MG63 (cell line): Measurements from ENCODE around the gene FAM234B. TPM values are rescaled to one million over a fixed set of nuclear protein-coding genes. Genes with fewer than 3 reads are reported as not detected.
"Not testable (repeated sequence)": the region's sequence is repeated elsewhere in the genome, so short reads cannot be mapped to it uniquely, and the experiment has no call there.

ENCODE experiments used
- DNase-seq: peaks from one replicate; pipeline ENCODE4 v3.0.0-alpha.2; 2020
- H3K27me3 ChIP-seq: fragments of 250-450 bp; sonication (Bioruptor Pico); 2 replicates; pipeline ENCODE4 v1.5.1; 2020; ENCODE audit warnings: mild to moderate bottlenecking, moderate library complexity
- H3K36me3 ChIP-seq: fragments of 250-450 bp; sonication (Bioruptor Pico); 2 replicates; pipeline ENCODE4 v1.5.1; 2020; ENCODE audit warnings: mild to moderate bottlenecking, moderate library complexity
- H3K4me3 ChIP-seq: fragments of 250-450 bp; sonication (Bioruptor Pico); 2 replicates; pipeline ENCODE4 v1.5.1; 2020; ENCODE audit warnings: mild to moderate bottlenecking, moderate library complexity
- H3K9me3 ChIP-seq: fragments of 250-450 bp; sonication (Bioruptor Pico); 2 replicates; pipeline ENCODE4 v1.5.1; 2020; ENCODE audit warnings: mild to moderate bottlenecking, moderate library complexity
- total RNA-seq: library from RNA; depleted of rRNA; stranded (reverse); fragments of >200 nt; shearing (Covaris generic); gene quantifications from 2 replicates; pipeline ENCODE4 v1.2.3, GENCODE V29; 2014; ENCODE audit warnings: low replicate concordance

The FAM234B gene
- total RNA-seq, 1 experiment from 2014 or later: 2.4 TPM

DNA sequence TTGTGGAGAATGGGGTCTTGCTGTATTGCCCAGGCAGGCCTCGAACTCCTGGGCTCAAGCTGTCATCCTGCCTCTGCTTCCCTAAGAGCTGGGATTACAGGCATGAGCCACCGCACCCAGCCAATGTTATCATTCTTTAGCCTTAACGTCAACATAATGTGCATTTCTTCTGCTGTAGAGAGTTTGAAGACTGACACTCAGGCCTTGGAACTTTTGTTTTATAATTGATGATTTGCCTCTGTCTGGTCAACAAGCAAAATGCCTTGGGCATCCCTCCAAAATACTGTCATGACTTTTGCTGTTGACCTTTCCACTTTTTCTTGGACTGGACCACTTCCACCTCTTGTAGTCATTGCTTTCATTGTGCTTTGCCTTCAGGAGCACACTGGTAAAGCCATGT, 29.0 kb downstream of the FAM234B start:
- DNase-seq: no peak
- H3K4me3 ChIP-seq: no peak overlapping the region

DNA sequence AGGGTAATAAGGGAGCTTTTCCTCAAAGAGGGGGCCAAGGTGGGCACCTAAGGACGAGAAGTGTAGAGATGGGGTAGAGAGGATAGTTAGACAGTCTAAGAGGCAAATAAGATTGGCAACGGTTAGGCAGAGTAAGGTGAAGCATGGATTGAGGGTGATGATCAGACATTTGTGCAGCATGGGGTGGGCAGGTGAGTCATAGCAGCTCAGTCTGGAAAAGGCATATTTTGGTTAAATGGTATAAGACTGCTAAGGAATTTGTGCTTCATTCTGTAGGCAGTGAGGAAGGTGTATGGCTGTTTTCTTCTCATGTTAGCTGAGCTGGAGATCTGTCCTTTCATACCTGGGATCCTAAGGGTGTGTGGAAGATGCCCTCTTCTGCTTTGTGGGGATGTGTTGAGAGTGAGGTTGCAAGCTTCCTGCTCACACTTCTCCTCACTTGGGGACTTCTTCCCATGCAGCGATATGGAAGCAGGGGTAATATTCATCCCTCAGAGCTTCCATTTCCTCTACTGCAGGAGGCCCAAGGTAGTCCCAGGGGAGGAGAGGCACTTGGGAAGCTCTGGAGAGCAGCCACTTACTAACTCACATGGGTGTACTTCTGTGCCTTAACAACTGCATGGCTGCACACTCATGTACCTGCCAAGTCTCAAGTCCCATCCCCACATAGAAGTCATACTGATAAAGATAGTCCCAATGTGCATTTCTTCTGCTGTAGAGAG, 30.4 kb downstream of the FAM234B start:
- H3K27me3 ChIP-seq: no peaks in the 10 kb centered on the region
- H3K4me3 ChIP-seq: no peak overlapping the region
- no peaks in the 10 kb centered on the region for H3K9me3 ChIP-seq
- H3K36me3 ChIP-seq: no peaks in the 10 kb centered on the region
- no peak for DNase-seq

More for the DNA sequence above, 29.0 kb downstream of the FAM234B start:
- no peaks in the 10 kb centered on the region for H3K9me3 ChIP-seq
- H3K36me3 ChIP-seq: no peaks in the 10 kb centered on the region
- H3K27me3 ChIP-seq: no peaks in the 10 kb centered on the region

DNA sequence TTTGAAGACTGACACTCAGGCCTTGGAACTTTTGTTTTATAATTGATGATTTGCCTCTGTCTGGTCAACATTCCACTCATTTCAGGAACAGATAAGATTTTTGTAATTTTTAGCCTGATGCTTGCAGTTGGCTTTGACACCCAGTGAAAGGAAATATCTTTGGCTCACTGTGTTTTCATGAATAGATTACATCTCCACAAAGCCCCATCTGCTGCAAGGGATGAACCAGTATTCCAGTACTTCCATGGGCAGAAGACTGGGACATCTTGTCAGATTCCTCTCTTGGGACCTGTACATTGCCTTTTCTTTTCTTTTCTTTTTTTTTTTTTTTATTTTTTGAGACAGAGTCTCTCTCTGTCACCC, 30.9 kb downstream of the FAM234B start:
- Histone ChIP-seq H3K4me3 (no peak overlapping the region), H3K27me3 (no peaks in the 10 kb centered on the region), H3K36me3 (no peaks in the 10 kb centered on the region), H3K9me3 (no peaks in the 10 kb centered on the region)
- no peak for DNase-seq

GRCh38 chr12:13075786-13076570, 31.8 kb downstream of the FAM234B start:
- DNase-seq: no peak
- no peaks in the 10 kb centered on the region for H3K9me3 ChIP-seq
- no peaks in the 10 kb centered on the region for H3K27me3 ChIP-seq
- no peaks in the 10 kb centered on the region for H3K36me3 ChIP-seq
- no peak overlapping the region for H3K4me3 ChIP-seq

DNA sequence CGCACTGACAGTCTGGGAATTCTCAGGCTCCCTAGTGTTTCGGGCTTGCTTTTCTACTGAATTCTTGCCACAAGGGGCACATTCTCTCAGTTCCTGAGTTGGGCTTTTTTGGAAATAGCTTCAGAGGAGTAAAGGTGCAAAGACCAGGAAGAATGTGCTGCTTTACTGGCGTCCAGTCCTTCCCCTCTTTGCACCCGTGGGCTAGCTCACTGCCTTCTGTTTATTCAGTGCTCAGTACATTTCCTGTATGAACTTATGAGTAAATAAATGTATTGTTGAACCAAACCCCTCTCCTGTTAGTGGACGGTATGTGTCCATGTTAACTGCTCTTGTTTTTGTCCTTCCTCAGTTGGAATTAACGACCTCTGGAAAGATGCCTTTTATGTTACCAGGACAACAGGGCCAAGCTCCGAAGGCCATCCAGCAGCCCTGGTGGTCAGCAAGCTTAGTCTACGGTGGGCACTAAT, 35.3 kb downstream of the FAM234B start:
- no peak for DNase-seq
- Histone ChIP-seq H3K36me3 (no peaks in the 10 kb centered on the region), H3K27me3 (no peaks in the 10 kb centered on the region), H3K4me3 (no peak overlapping the region), H3K9me3 (no peaks in the 10 kb centered on the region; the same call in 1 of the 2 replicates)

- no peaks in the 10 kb centered on the region for H3K27me3 ChIP-seq
These were observed 36.1 kb downstream of the FAM234B start for GRCh38 chr12:13080266-13080665.

DNA sequence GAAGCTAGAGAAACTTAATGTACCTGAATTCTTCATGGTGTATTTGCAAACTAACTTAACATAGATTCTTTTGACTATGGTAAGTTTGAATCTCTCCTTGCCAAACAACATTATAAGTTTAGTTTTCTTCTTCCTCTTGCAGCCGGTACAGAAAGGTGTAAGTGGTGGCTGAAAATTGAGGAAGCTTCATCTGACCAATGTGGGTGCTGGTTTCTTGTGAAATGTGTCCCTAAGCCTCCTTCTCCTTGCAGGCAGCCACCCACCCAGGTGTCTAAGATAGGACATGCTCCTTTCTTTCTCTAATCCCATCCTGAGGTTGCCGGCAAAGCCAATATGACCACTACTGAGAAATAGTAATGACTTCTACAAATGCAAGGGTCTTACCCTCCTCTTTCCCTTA, 38.7 kb downstream of the FAM234B start:
- Histone ChIP-seq H3K4me3 (no peak overlapping the region), H3K9me3 (no peaks in the 10 kb centered on the region; the same call in 1 of the 2 replicates), H3K27me3 (no peaks in the 10 kb centered on the region), H3K36me3 (no peaks in the 10 kb centered on the region)
- no peak for DNase-seq

More at GRCh38 chr12:13080266-13080665, 36.1 kb downstream of the FAM234B start:
- no peak overlapping the region for H3K4me3 ChIP-seq
- no peaks in the 10 kb centered on the region for H3K36me3 ChIP-seq
- no peaks in the 10 kb centered on the region; the same call in 1 of the 2 replicates for H3K9me3 ChIP-seq
- no peak for DNase-seq

GRCh38 chr12:13083638-13084037, 39.5 kb downstream of the FAM234B start:
- H3K4me3 ChIP-seq, H3K27me3 ChIP-seq, DNase-seq, H3K36me3 ChIP-seq, H3K9me3 ChIP-seq: not testable (repeated sequence)

GRCh38 chr12:13084898-13085640, 40.9 kb downstream of the FAM234B start:
- Histone ChIP-seq H3K27me3 (no peaks in the 10 kb centered on the region), H3K9me3 (no peaks in the 10 kb centered on the region; the same call in 1 of the 2 replicates), H3K4me3 (no peak overlapping the region), H3K36me3 (no peaks in the 10 kb centered on the region)
- DNase-seq: no peak

DNA sequence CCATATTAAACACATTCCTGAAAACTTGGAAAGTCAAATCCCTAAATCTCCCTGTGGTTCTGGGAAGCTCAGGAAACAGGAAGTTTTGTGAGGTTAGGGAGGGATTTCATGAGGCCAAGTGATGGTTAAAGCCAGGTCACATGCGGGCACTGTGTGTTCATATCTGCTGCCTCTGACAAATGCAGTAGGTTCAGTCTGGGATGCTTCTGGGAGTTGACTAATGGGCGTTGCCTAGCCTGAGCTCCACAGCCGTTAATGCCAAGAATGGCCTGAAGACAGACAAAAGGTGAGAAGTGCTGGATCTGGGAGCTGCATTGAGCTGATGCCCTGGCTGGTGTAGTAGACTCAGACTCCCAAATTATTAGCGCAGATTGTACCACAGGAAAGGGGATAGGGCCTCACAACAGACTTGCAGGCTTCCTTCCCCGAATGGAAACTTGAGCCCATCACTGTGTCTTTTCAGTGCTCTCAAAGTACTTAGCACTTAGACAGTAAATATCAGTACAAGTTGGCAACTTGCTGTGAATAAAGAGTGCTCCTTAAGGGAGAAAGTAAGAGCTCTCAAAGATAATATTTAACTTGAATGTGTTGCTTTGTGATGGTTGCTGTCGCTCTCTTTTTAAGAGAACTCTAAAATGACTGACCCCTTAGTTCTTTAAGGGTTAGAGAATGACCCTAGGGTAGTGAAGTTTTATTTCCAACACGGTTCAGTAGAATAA, 41.9 kb downstream of the FAM234B start:
- Histone ChIP-seq H3K4me3 (no peak overlapping the region), H3K36me3 (no peaks in the 10 kb centered on the region), H3K9me3 (no peaks in the 10 kb centered on the region; the same call in 1 of the 2 replicates), H3K27me3 (no peaks in the 10 kb centered on the region)
- no peak for DNase-seq

DNA sequence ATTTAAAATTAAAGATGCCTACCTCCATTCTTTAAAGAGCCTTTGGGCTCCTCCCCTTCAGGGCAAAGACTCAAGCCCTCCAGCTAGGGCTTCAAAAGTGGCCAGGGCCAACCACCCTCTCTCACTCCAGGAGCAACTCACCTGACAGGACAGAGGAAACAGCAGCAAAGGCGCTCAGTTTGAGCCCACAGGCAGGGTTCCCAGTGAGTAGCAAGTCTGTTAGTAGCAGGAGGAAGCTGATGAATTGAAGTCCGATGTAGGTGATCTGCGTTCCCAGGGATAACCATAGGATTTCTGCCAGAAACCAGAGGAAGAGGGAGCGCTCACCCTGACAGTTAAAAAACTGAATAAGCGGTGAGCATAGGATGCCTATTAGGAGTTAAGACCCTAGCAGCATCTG, 43.6 kb downstream of the FAM234B start:
- H3K9me3 ChIP-seq: no peaks in the 10 kb centered on the region; the same call in 1 of the 2 replicates
- H3K27me3 ChIP-seq: no peaks in the 10 kb centered on the region
- no peaks in the 10 kb centered on the region for H3K36me3 ChIP-seq
- H3K4me3 ChIP-seq: no peak overlapping the region
- DNase-seq: no peak

GRCh38 chr12:13088496-13088895, 44.3 kb downstream of the FAM234B start:
- H3K4me3 ChIP-seq: no peak overlapping the region

DNA sequence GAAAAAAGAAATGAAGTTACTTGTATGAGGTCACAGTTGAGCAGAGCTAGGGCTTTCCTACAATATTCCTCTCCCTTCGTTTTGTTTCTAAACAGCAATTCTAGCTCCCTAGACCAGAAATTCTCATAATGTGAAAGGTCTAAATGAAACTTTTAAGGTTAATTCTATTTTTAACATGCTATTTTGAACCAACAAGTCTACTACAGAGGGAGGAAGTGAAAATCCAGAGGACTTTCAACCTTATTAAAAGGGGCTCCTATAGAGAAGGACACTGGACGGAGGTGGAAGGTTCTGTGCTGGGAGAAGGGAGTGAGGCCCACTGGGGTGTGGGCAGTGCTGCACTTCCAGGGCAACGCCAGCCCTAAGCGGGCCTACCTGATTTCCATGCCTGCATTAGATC, 45.9 kb downstream of the FAM234B start:
- Histone ChIP-seq H3K27me3 (no peaks in the 10 kb centered on the region), H3K4me3 (no peak overlapping the region), H3K36me3 (no peaks in the 10 kb centered on the region), H3K9me3 (no peaks in the 10 kb centered on the region)
- no peak for DNase-seq

More at GRCh38 chr12:13088496-13088895, 44.3 kb downstream of the FAM234B start:
- no peak for DNase-seq
- Histone ChIP-seq H3K36me3 (no peaks in the 10 kb centered on the region), H3K9me3 (no peaks in the 10 kb centered on the region; the same call in 1 of the 2 replicates), H3K27me3 (no peaks in the 10 kb centered on the region)

DNA sequence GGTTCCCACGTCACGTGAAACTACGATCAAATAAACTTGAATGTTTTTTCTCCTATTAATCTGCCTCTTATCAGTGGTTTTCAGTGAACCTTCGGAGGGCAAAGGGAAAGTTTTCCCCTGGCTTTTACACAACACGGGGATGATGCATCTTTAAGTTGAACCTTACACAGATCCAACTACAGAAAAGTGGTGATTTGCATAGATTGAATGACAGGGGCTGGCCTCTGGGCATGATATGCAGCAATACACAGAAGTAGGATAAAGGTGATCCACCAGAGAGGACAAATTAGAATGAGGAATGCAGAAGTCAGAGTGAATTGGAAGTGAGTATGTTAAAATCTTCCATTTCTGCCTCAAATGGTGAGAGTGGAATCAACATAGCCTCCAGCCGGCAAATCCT, 47.7 kb downstream of the FAM234B start:
- no peak overlapping the region for H3K4me3 ChIP-seq
- H3K9me3 ChIP-seq: no peaks in the 10 kb centered on the region
- H3K36me3 ChIP-seq: no peaks in the 10 kb centered on the region
- no peaks in the 10 kb centered on the region for H3K27me3 ChIP-seq
- DNase-seq: no peak

- no peak for DNase-seq
- H3K27me3 ChIP-seq: no peaks in the 10 kb centered on the region
- H3K4me3 ChIP-seq: no peak overlapping the region
- no peaks in the 10 kb centered on the region for H3K9me3 ChIP-seq
- no peaks in the 10 kb centered on the region for H3K36me3 ChIP-seq
These were observed 49.1 kb downstream of the FAM234B start for GRCh38 chr12:13093191-13093847.

DNA sequence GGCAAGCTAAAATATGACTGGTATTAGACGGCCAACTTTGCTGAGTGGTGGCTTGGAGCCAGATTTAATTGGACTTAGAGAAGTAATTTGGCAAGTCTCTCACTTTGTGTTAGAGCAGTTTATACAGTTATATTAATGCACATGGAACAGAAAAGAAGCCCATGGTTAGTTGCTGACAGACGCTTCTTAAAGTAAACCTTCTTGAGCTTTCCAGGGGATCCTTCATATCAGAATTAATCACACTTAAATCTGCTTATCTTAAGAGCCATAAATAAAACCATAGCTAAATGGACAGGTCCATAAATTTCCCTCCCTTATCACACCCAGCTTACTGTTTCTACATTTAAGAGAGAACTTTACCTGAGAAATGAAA, 49.7 kb downstream of the FAM234B start:
- DNase-seq: no peak
- H3K9me3 ChIP-seq: no peaks in the 10 kb centered on the region
- H3K4me3 ChIP-seq: no peak overlapping the region
- no peaks in the 10 kb centered on the region for H3K36me3 ChIP-seq
- H3K27me3 ChIP-seq: no peaks in the 10 kb centered on the region
